Endothelial cell of umbilical vein (primary cell): Measurements from ENCODE around the gene PRMT7. TPM values are rescaled to one million over a fixed set of nuclear protein-coding genes. Genes with fewer than 3 reads are reported as not detected.

ENCODE experiments used
- BruUV-seq: library from RNA; stranded (reverse); fragments of 400-500 nt; replicated peaks from 2 replicates; lab custom pipeline; 2021; lab: Mats Ljungman, UMichigan
- CTCF ChIA-PET: fragments of 300-600, 350-600 bp; sonication (Branson Sonifier 250); formaldehyde crosslinking; loops from one replicate; lab custom pipeline; 2021; ENCODE audit warnings: antibody characterized with exemption, inconsistent platforms; lab: Charles Lee
- POLR2A ChIA-PET: fragments of 300-600, 350-600 bp; sonication (Branson Sonifier 250); formaldehyde crosslinking; loops from one replicate; lab custom pipeline; 2021; ENCODE audit warnings: antibody characterized with exemption, inconsistent platforms; lab: Charles Lee
- DNase-seq: peaks from one replicate; pipeline ENCODE4 v3.0.0-alpha.2; 2011; ENCODE audit warnings: low read depth, low spot score
- FAIRE-seq: peaks from 2 replicates; lab custom pipeline; 2011; peaks lifted over from hg19 to GRCh38; lab: Jason Lieb, UNC
- H2AFZ ChIP-seq: 2 replicates; pipeline ENCODE4 v1.6.0; 2012; ENCODE audit warnings: low read depth, low read length, control low read depth, inconsistent platforms
- H3K27ac ChIP-seq: 2 replicates; pipeline ENCODE4 v1.5.1; 2011; ENCODE audit warnings: low read depth, mild to moderate bottlenecking, control low read depth, low read length, moderate library complexity; ENCODE audit not compliant: insufficient read depth
- H3K27me3 ChIP-seq, 2 experiments: 2 replicates each; pipeline versions ENCODE4 v1.6.0 to v1.6.1; 2011; ENCODE audit warnings: low read length in 2 of 2, mixed read lengths in 1 of 2; ENCODE audit not compliant: control insufficient read depth in 2 of 2, insufficient read depth in 2 of 2
- H3K36me3 ChIP-seq, 2 experiments: 2 replicates in 1 of 2; 3 replicates in 1 of 2; pipeline ENCODE4 v1.5.1; 2011; ENCODE audit warnings: low read length in 2 of 2, mild to moderate bottlenecking in 1 of 2, moderate library complexity in 1 of 2; ENCODE audit not compliant: control insufficient read depth in 2 of 2, insufficient read depth in 2 of 2; ENCODE audit errors: extremely low read depth in 1 of 2
- H3K4me1 ChIP-seq: 3 replicates; pipeline ENCODE4 v1.5.1; 2011; ENCODE audit warnings: mild to moderate bottlenecking, low read length; ENCODE audit not compliant: control insufficient read depth, insufficient read depth; ENCODE audit errors: extremely low read depth
- H3K4me2 ChIP-seq: 2 replicates; pipeline ENCODE4 v1.6.1; 2011; ENCODE audit warnings: low read length, control low read depth, mixed read lengths; ENCODE audit not compliant: insufficient read depth
- H3K4me3 ChIP-seq, 3 experiments: fragments of 200-600 bp in 1 of 3; sonication (generic), shearing (Covaris generic) in 1 of 3; replicated peaks in 1 of 3; 2 replicates each; pipeline ENCODE4 v1.5.1; 2011 to 2016; ENCODE audit warnings: control low read depth in 3 of 3, low read length in 3 of 3, mild to moderate bottlenecking in 2 of 3, inconsistent platforms in 1 of 3, low read depth in 1 of 3, moderate library complexity in 1 of 3; ENCODE audit not compliant: insufficient read depth in 1 of 3
- H3K79me2 ChIP-seq: 2 replicates; pipeline ENCODE4 v1.6.0; 2012; ENCODE audit warnings: low read length, inconsistent platforms; ENCODE audit not compliant: control insufficient read depth, insufficient read depth
- H3K9ac ChIP-seq: replicated peaks from 2 replicates; pipeline ENCODE3; 2011; ENCODE audit warnings: low read length, control low read depth; ENCODE audit not compliant: insufficient read depth; ENCODE audit errors: extremely low read depth
- H3K9me1 ChIP-seq: replicated peaks from 3 replicates; pipeline ENCODE4 v1.6.0; 2011; ENCODE audit warnings: mild to moderate bottlenecking, low read length; ENCODE audit not compliant: control insufficient read depth, insufficient read depth; ENCODE audit errors: extremely low read depth
- H3K9me3 ChIP-seq: replicated peaks from 2 replicates; pipeline ENCODE4 v1.5.1; 2012; ENCODE audit warnings: low read length, inconsistent platforms; ENCODE audit not compliant: control insufficient read depth, insufficient read depth
- H4K20me1 ChIP-seq: replicated peaks from 2 replicates; pipeline ENCODE3; 2011; ENCODE audit warnings: mild to moderate bottlenecking, low read length; ENCODE audit not compliant: control insufficient read depth, insufficient read depth; ENCODE audit errors: extremely low read depth
- EZH2 ChIP-seq: IDR thresholded peaks from 2 replicates; pipeline ENCODE4 v1.6.1; 2012; ENCODE audit warnings: borderline replicate concordance, low read depth, mild to moderate bottlenecking, moderate library complexity, low read length, inconsistent platforms; ENCODE audit not compliant: severe bottlenecking
- FOS ChIP-seq: IDR thresholded peaks from 2 replicates; pipeline ENCODE4 v1.6.1; 2011; ENCODE audit warnings: mild to moderate bottlenecking, low read length, moderate library complexity, borderline replicate concordance; ENCODE audit not compliant: insufficient read depth
- GATA2 ChIP-seq: IDR thresholded peaks from 2 replicates; pipeline ENCODE4 v1.7.0; 2011; ENCODE audit warnings: low read depth, mild to moderate bottlenecking, moderate library complexity, mixed read lengths, low read length; ENCODE audit not compliant: insufficient read length, insufficient read depth
- JUN ChIP-seq: IDR thresholded peaks from 2 replicates; pipeline ENCODE4 v1.6.1; 2011; ENCODE audit warnings: borderline replicate concordance, low read depth; ENCODE audit not compliant: insufficient read length, insufficient read depth
- MYC ChIP-seq: IDR thresholded peaks from one replicate; pipeline ENCODE4 v1.6.1; 2011; ENCODE audit warnings: mild to moderate bottlenecking, low read depth, low read length
- POLR2A ChIP-seq: IDR thresholded peaks from 2 replicates; pipeline ENCODE4 v1.6.1; 2012; ENCODE audit warnings: low read depth, mild to moderate bottlenecking, control low read depth, low read length
- POLR2AphosphoS5 ChIP-seq: IDR thresholded peaks from 2 replicates; pipeline ENCODE4 v1.6.1; 2012; ENCODE audit warnings: low read depth, mild to moderate bottlenecking, control low read depth, low read length, moderate library complexity; ENCODE audit not compliant: insufficient read depth
- dilution Hi-C: fragments of 300-500 bp; cut with MboI; formaldehyde crosslinking; loops from one replicate; pipeline ENCODE4 v1.15.0; 2019; ENCODE audit warnings: low sequenced_read_pairs; ENCODE audit not compliant: extremely low pct_ligation_motif_present
- intact Hi-C: fragments of 100-400 bp; cut with micrococcal nuclease; formaldehyde crosslinking; loops from one replicate; pipeline ENCODE4 v1.10.0; 2022
- polyA plus RNA-seq, 4 experiments: library from polyadenylated mRNA; depleted of rRNA in 3 of 4; stranded (reverse) in 3 of 4; unstranded in 1 of 4; fragments of >200 nt; gene quantifications; 2 replicates each; pipeline versions ENCODE4 v1.2.1 to v1.2.3, GENCODE V29; 2011 to 2012; ENCODE audit warnings: missing spikeins in 1 of 4
- total RNA-seq: library from RNA; stranded (reverse); gene quantifications from 2 replicates; pipeline ENCODE4 v1.2.3, GENCODE V29; 2021
- TF ChIP-seq, protein P1 (sequence below), 2 donors: IDR thresholded peaks; 1 replicate in 1 of 2; 2 replicates in 1 of 2; pipeline ENCODE4 v1.5.1; 2011; ENCODE audit warnings: low read length in 2 of 2, mild to moderate bottlenecking in 2 of 2, moderate library complexity in 2 of 2, control low read depth in 1 of 2, inconsistent platforms in 1 of 2, low read depth in 1 of 2; ENCODE audit not compliant: insufficient read depth in 1 of 2; ENCODE audit errors: extremely low read depth in 1 of 2
- TF ChIP-seq, protein P2 (sequence below): IDR thresholded peaks from 2 replicates; pipeline ENCODE4 v1.6.1; 2011; ENCODE audit not compliant: insufficient read depth, insufficient read length

Gene PRMT7
- total and polyA plus RNA-seq, 2 donors (not counting 3 experiments of a cell fraction or from before 2014, with no cell fraction given), result 43.4 to 57.9 TPM

DNA sequence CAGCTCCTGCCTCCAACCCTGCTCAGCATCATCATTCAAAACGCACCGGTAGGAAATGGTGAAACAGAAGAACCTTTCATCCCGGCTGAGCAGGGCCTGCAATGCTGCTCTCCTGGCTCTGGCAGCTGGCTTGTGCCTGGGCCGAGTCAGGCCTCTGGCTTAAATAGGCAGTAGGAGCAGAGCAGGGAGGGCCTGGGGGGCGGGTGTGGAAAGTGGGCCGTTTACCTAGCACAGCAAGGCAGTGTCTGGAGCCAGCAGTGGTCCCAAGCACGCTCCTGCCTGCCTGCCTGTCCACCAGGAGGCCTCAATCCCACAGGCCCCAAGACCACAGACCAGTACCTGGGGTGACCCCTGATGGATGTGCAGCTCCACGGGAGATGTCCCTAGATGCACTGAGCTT, 78.2 kb downstream of the PRMT7 start:
- Histone ChIP-seq H3K9me3 (no peaks in the 10 kb centered on the region), H4K20me1 (no peaks in the 10 kb centered on the region), H3K9ac (no peak overlapping the region), H3K79me2 (no peaks in the 10 kb centered on the region), H2AFZ (no peak overlapping the region), H3K27me3 (peaks cover 2% of the 10 kb centered on the region in 2 experiments), H3K36me3 (no peaks in the 10 kb centered on the region), H3K4me3 (no peak overlapping the region), H3K9me1 (no peaks in the 10 kb centered on the region), H3K4me2 (no peak overlapping the region), H3K27ac (no peak overlapping the region), H3K4me1 (no peaks in the 10 kb centered on the region)
- no peak for TF ChIP-seq POLR2AphosphoS5
- TF ChIP-seq, protein P1, sequence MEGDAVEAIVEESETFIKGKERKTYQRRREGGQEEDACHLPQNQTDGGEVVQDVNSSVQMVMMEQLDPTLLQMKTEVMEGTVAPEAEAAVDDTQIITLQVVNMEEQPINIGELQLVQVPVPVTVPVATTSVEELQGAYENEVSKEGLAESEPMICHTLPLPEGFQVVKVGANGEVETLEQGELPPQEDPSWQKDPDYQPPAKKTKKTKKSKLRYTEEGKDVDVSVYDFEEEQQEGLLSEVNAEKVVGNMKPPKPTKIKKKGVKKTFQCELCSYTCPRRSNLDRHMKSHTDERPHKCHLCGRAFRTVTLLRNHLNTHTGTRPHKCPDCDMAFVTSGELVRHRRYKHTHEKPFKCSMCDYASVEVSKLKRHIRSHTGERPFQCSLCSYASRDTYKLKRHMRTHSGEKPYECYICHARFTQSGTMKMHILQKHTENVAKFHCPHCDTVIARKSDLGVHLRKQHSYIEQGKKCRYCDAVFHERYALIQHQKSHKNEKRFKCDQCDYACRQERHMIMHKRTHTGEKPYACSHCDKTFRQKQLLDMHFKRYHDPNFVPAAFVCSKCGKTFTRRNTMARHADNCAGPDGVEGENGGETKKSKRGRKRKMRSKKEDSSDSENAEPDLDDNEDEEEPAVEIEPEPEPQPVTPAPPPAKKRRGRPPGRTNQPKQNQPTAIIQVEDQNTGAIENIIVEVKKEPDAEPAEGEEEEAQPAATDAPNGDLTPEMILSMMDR (IDR thresholded peaks at IDR 0.05; ENCODE audit: extremely low read depth in 1 of 2, insufficient read depth in 1 of 2, low read depth in 1 of 2, low read length in 2 of 2), result no peak
- TF ChIP-seq MYC, result no peak
- no peak for TF ChIP-seq GATA2
- TF ChIP-seq, protein P2, sequence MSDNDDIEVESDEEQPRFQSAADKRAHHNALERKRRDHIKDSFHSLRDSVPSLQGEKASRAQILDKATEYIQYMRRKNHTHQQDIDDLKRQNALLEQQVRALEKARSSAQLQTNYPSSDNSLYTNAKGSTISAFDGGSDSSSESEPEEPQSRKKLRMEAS, result no peak
- no peak for TF ChIP-seq EZH2
- no peak for TF ChIP-seq POLR2A
- no peak for TF ChIP-seq FOS
- no peak for TF ChIP-seq JUN
- no TSS peak for BruUV-seq
- no peak for FAIRE-seq
- POLR2A ChIA-PET, result no interaction called here
- DNase-seq, result no peak
- CTCF ChIA-PET, result no interaction called here
- dilution Hi-C loops, result no loop called here
- intact Hi-C loops, result no loop called here
